ENCODE measurements around the gene ZNF408.

Gene ZNF408

GRCh38 chr11:46718155-46719019 lies 17.6 kb downstream of the ZNF408 start:
- no peak for TF ChIP-seq CTCF (conservative IDR thresholded peaks at IDR 0.05; ENCODE audit: control insufficient read depth, insufficient read depth, low read depth, low read length)
- no peak for DNase-seq (ENCODE audit: low read depth)
- no peak overlapping the region for H3K4me3 ChIP-seq (ENCODE audit: control insufficient read depth, low read depth, low read length)

- no peak for TF ChIP-seq CTCF (conservative IDR thresholded peaks at IDR 0.05; ENCODE audit: control insufficient read depth, insufficient read depth, low read depth, low read length)
- no peak for DNase-seq (ENCODE audit: low read depth)
- H3K4me3 ChIP-seq (ENCODE audit: control insufficient read depth, low read depth, low read length) = no peak within 1 kb of the TSS
These were observed 18.3 kb downstream of the ZNF408 start, which contains the start of gene F2 for GRCh38 chr11:46719048-46719542. TSS of gene F2 (plus strand) at chr11:46719213. CDS start at chr11:46719236, 23 bp downstream.

- no peak for TF ChIP-seq CTCF (conservative IDR thresholded peaks at IDR 0.05; ENCODE audit: control insufficient read depth, insufficient read depth, low read depth, low read length)
- H3K4me3 ChIP-seq (ENCODE audit: control insufficient read depth, low read depth, low read length) = no peak overlapping the region
- DNase-seq (ENCODE audit: low read depth) = no peak
These were observed 18.9 kb downstream of the ZNF408 start for GRCh38 chr11:46719543-46720218.

GRCh38 chr11:46721286-46721685 lies 20.5 kb downstream of the ZNF408 start:
- H3K4me3 ChIP-seq (ENCODE audit: control insufficient read depth, low read depth, low read length) = no peak overlapping the region
- DNase-seq (ENCODE audit: low read depth) = no peak
- TF ChIP-seq CTCF (conservative IDR thresholded peaks at IDR 0.05; ENCODE audit: control insufficient read depth, insufficient read depth, low read depth, low read length) = no peak

- no peak overlapping the region for H3K4me3 ChIP-seq (ENCODE audit: control insufficient read depth, low read depth, low read length)
- no peak for DNase-seq (ENCODE audit: low read depth)
- TF ChIP-seq CTCF (conservative IDR thresholded peaks at IDR 0.05; ENCODE audit: control insufficient read depth, insufficient read depth, low read depth, low read length) = no peak
These were observed 21.9 kb downstream of the ZNF408 start for GRCh38 chr11:46722566-46723358.

GRCh38 chr11:46723359-46723680 lies 22.5 kb downstream of the ZNF408 start:
- no peak for DNase-seq (ENCODE audit: low read depth)
- no peak for TF ChIP-seq CTCF (conservative IDR thresholded peaks at IDR 0.05; ENCODE audit: control insufficient read depth, insufficient read depth, low read depth, low read length)
- H3K4me3 ChIP-seq (ENCODE audit: control insufficient read depth, low read depth, low read length) = no peak overlapping the region
